Stimulated activated CD8-positive, alpha-beta memory T cell treated with anti-CD3 and anti-CD28 coated beads, Interleukin-15, amount 100 ng/mL, for 4 hours (primary cell): Measurements from ENCODE around the gene CERS6.
"Not testable (repeated sequence)": the region's sequence is repeated elsewhere in the genome, so short reads cannot be mapped to it uniquely, and the experiment has no call there.

Experiments used
- DNase-seq, 2 donors: peaks; one replicate each; pipeline ENCODE4 v3.0.0-alpha.2; 2020; ENCODE audit warnings: low read depth in 2 of 2

CERS6 gene

GRCh38 chr2:168732506-168732905 lies 276.4 kb downstream of the CERS6 start:
- no peak for DNase-seq

GRCh38 chr2:168734199-168734760 lies 278.2 kb downstream of the CERS6 start:
- DNase-seq, result no peak

- DNase-seq, result no peak
Measured at GRCh38 chr2:168736649-168737445, 280.8 kb downstream of the CERS6 start.

- DNase-seq, result no peak
Measured at GRCh38 chr2:168738062-168738461, 282.0 kb downstream of the CERS6 start.

- no peak for DNase-seq
Measured at GRCh38 chr2:168740360-168740759, 284.3 kb downstream of the CERS6 start.

GRCh38 chr2:168740788-168741187 lies 284.7 kb downstream of the CERS6 start:
- DNase-seq, result no peak

GRCh38 chr2:168742258-168742932 lies 286.3 kb downstream of the CERS6 start:
- DNase-seq, result no peak

GRCh38 chr2:168744844-168745243 lies 288.8 kb downstream of the CERS6 start:
- DNase-seq, result no peak

- no peak for DNase-seq
Measured at GRCh38 chr2:168748461-168748860, 292.4 kb downstream of the CERS6 start.

- DNase-seq, result no peak
Measured at GRCh38 chr2:168749297-168749696, 293.2 kb downstream of the CERS6 start.

GRCh38 chr2:168751104-168751740 lies 295.1 kb downstream of the CERS6 start:
- no peak for DNase-seq

- DNase-seq, result no peak
Measured at GRCh38 chr2:168752361-168752760, 296.3 kb downstream of the CERS6 start.

- no peak for DNase-seq
Measured at GRCh38 chr2:168753765-168754329, 297.8 kb downstream of the CERS6 start.

GRCh38 chr2:168757223-168757622 lies 301.2 kb downstream of the CERS6 start:
- no peak for DNase-seq

- no peak for DNase-seq
Measured at GRCh38 chr2:168758970-168759820, 303.1 kb downstream of the CERS6 start.

- no peak for DNase-seq
Measured at GRCh38 chr2:168765401-168765800, 309.3 kb downstream of the CERS6 start.

- no peak for DNase-seq
Measured at GRCh38 chr2:168766600-168766999, 310.5 kb downstream of the CERS6 start.

GRCh38 chr2:168767258-168767657 lies 311.2 kb downstream of the CERS6 start:
- DNase-seq, result no peak

GRCh38 chr2:168768357-168768756 lies 312.3 kb downstream of the CERS6 start:
- not testable (repeated sequence) for DNase-seq

GRCh38 chr2:168770796-168771195 lies 314.7 kb downstream of the CERS6 start:
- DNase-seq, result no peak

GRCh38 chr2:168772704-168773103 lies 316.6 kb downstream of the CERS6 start:
- no peak for DNase-seq
